ENCODE results near the gene LUM. TPM values are rescaled to one million over a fixed set of nuclear protein-coding genes. Genes with fewer than 3 reads are reported as not detected.

Gene LUM
- total RNA-seq, 2 donors from 2014 or later, result not detected

DNA sequence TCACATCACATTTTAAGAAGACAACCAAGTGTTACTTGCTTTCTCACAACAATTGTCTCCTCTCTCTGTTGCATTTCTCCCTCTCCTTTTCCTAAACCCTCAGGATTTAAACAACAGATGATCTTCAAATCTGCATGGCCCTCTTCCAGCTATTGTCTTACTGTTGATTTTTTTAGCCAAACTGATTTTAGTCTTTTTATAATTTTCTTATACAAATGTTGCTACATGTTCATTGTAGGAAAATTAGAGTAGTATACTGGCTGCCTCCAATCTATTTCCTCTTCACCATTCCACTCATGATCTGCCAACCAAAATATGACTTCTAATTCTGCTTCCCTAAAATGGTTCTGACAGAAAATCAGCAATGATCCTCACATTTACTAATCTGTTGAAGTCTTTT is 52.1 kb downstream of the LUM start:
- DNase-seq (ENCODE audit: low spot score in 2 of 2) (no peak), ATAC-seq (no peak)
- Mint-ChIP-seq H3K36me3 (no peaks in the 10 kb centered on the region), H3K9me3 (no peaks in the 10 kb centered on the region), H3K27ac (no peak overlapping the region)

GRCh38 chr12:91058786-91059185 is 52.5 kb downstream of the LUM start:
- Mint-ChIP-seq H3K9me3 (no peaks in the 10 kb centered on the region), H3K27ac (no peak overlapping the region), H3K36me3 (no peaks in the 10 kb centered on the region)
- no peak for DNase-seq (ENCODE audit: low spot score in 2 of 2)
- no peak for ATAC-seq

DNA sequence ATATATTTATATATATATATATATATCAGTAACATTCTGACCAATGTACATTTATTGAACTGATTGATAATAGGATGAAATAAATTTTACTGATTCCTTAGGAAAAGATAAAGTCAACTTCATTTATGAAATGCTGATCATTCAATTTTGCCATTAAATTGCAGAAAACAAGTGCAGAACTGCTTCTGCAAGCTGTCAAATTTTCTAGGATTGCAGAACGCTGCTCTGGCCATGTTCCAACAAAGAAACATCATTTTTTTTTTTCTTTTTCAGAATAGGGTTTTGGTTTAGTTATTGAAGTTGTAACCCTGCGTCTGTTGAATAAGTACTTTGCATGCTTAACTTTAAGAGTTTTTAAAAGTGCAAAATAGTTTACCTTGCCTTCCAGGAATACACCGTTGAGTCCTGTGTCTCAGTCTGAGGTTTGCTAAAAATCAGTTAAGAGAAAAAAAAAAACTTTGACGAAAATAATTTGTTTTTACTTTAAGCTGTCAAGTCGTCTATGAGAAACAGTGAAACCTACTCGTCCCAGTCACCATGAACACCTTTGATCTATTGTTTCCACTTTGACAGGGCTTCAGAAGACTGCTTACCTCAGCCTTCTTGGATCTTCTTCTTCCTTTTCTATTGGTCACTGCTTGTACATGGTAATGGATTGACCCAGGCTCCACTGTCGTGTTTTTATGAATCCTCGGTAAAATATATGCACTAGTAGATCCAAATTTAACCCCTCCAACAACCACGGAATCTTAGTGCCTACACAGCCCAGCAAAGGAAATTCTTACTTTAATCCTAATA is 53.7 kb downstream of the LUM start, which contains the start of gene KERA:
KERA (minus strand) TSS at position 657 of the 798 bp plus-strand sequence. CDS start 1,743 bp downstream, outside the sequence.
- Mint-ChIP-seq H3K36me3 (no peaks in the 10 kb centered on the region), H3K27ac (no peak within 1 kb of the TSS), H3K9me3 (no peaks in the 10 kb centered on the region)
- ATAC-seq, result no peak
- no peak for DNase-seq (ENCODE audit: low spot score in 2 of 2)

- DNase-seq (ENCODE audit: low spot score in 2 of 2) (no peak), ATAC-seq (no peak)
- Mint-ChIP-seq H3K27ac (no peak overlapping the region), H3K36me3 (no peaks in the 10 kb centered on the region), H3K9me3 (no peaks in the 10 kb centered on the region)
Measured at GRCh38 chr12:91056488-91056887, 54.8 kb downstream of the LUM start.

DNA sequence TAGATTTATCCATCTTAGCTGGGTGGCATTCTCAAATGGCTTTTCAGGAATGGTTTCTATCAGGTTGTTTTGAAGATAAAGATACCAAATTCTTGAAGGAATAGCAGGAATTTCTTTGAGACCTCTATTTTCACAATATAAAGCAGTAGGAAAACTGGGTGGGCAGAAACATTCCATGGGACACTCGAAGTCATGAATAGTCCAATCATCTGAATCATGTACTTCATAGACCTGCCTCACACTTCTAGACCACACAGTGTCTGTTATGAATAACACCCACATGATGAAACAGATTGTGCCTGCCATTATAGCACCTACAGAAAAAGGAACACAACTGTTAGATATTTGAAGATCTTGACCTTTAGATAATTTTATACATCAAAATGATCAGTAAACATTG is 55.3 kb downstream of the LUM start:
- no peak overlapping the region for H3K27ac Mint-ChIP-seq
- ATAC-seq, result no peak
- DNase-seq (ENCODE audit: low spot score in 2 of 2), result no peak
- H3K36me3 Mint-ChIP-seq, result no peaks in the 10 kb centered on the region
- no peaks in the 10 kb centered on the region for H3K9me3 Mint-ChIP-seq

DNA sequence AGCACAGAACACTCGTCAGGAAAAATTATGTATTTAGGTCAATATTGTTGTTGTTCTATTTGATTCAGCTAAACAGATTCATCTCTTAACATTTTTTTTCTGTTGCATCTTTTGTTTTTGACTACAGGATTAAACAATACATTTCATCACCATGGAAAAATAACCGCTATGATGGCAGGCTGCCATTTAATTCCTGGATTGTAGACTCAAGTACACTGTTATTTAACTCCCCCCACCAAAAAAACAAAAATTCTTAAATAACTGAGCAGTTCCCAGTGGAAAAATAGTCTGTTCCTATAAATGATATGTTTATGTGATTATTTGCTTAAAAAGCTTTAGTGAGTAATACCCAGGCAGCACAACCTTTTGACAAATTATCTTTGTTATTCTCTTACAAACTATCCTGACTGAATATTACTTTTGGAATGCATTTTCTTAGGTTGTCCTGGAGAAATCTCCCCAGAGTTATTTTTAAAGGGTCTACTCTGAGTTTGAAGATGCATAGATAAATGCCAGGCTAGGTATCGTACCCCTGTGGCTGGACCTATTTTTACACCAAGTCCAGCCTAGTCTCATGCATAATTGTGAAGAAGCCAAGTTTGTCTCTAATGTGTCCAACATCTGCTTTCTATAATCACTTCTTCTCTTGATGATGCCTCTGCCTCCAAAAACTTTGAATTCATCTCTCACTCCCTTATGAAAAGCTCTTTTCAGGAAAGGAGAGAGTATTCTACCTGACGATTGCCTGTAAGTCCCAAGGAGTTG is 57.2 kb downstream of the LUM start:
- DNase-seq (ENCODE audit: low spot score in 2 of 2) (no peak), ATAC-seq (no peak)
- Mint-ChIP-seq H3K36me3 (no peaks in the 10 kb centered on the region), H3K9me3 (no peaks in the 10 kb centered on the region), H3K27ac (no peak overlapping the region)

Other genes with a start within 250 kb of the LUM start
- not detected for gene CCER1, start 156.3 kb downstream of the LUM start, total RNA-seq
- not detected for gene EPYC, start 106.5 kb downstream of the LUM start, total RNA-seq
- gene KERA, start 53.5 kb downstream of the LUM start, total RNA-seq, result not detected
- gene DCN, start 71.3 kb upstream of the LUM start, total RNA-seq, result not detected